HEK293 (cell line): ENCODE data around the gene KLLN.
A peak's percentile ranks its signal among the peaks of the same experiment; 100 is the strongest.
"Not testable (repeated sequence)": the region's sequence is repeated elsewhere in the genome, so short reads cannot be mapped to it uniquely, and the experiment has no call there.

Experiments used
- CTCF ChIA-PET: fragments of 350-600 bp; formaldehyde crosslinking; extraction: SDS; loops from one replicate; lab custom pipeline; 2021; ENCODE audit warnings: antibody characterized with exemption; lab: Yijun Ruan, JAX
- POLR2A ChIA-PET: fragments of 300-600 bp; formaldehyde crosslinking; extraction: SDS; loops from one replicate; lab custom pipeline; 2020; ENCODE audit warnings: antibody characterized with exemption, inconsistent platforms; lab: Yijun Ruan, JAX
- H3K27ac ChIP-seq: fragments of 200-500 bp; sonication (Bioruptor generic); 2 replicates; pipeline ENCODE4 v1.5.1; 2014; ENCODE audit warnings: low read depth, low read length, control low read depth, inconsistent platforms; ENCODE audit errors: extremely low read depth
- H3K36me3 ChIP-seq, 2 experiments: fragments of 200-500 bp in 1 of 2; sonication (Bioruptor generic) in 1 of 2; 1 replicate in 1 of 2; 2 replicates in 1 of 2; pipeline ENCODE4 v1.5.1; 2014 to 2017; ENCODE audit warnings: inconsistent platforms in 2 of 2, low read length in 2 of 2; ENCODE audit not compliant: control insufficient read depth in 2 of 2, insufficient read depth in 1 of 2
- H3K4me1 ChIP-seq: fragments of 200-500 bp; sonication (Bioruptor generic); 2 replicates; pipeline ENCODE4 v1.5.1; 2014; ENCODE audit warnings: mild to moderate bottlenecking, low read length, inconsistent platforms; ENCODE audit not compliant: control insufficient read depth, insufficient read depth
- H3K4me3 ChIP-seq: 2 replicates; pipeline ENCODE4 v1.5.1; 2011; ENCODE audit warnings: low read depth, mild to moderate bottlenecking, control low read depth, low read length, moderate library complexity
- H3K9me3 ChIP-seq: fragments of 200-500 bp; sonication (Bioruptor generic); 2 replicates; pipeline ENCODE4 v1.5.1; 2014; ENCODE audit warnings: low read depth, low read length, inconsistent platforms; ENCODE audit not compliant: control insufficient read depth, insufficient read depth
- FEZF1 ChIP-seq: fragments of 450-650 bp; formaldehyde crosslinking; IDR thresholded peaks from 2 replicates; pipeline ENCODE4 v1.5.1; 2016; ENCODE audit warnings: missing biosample characterization, missing genetic modification characterization
- GFI1B ChIP-seq: fragments of 450-650 bp; formaldehyde crosslinking; IDR thresholded peaks from 2 replicates; pipeline ENCODE4 v1.5.1; 2016; ENCODE audit warnings: missing biosample characterization, missing genetic modification characterization
- OSR2 ChIP-seq: fragments of 450-650 bp; formaldehyde crosslinking; IDR thresholded peaks from 2 replicates; pipeline ENCODE4 v1.5.1; 2016; ENCODE audit warnings: missing biosample characterization, missing genetic modification characterization
- TRIM28 ChIP-seq: IDR thresholded peaks from 2 replicates; pipeline ENCODE4 v1.6.1; 2011; ENCODE audit warnings: low read length, control low read depth, borderline replicate concordance
- YY1 ChIP-seq: fragments of 450-650 bp; formaldehyde crosslinking; IDR thresholded peaks from 2 replicates; pipeline ENCODE4 v1.5.1; 2018; ENCODE audit warnings: missing biosample characterization, missing genetic modification characterization
- ZBTB17 ChIP-seq: fragments of 450-650 bp; formaldehyde crosslinking; IDR thresholded peaks from 2 replicates; pipeline ENCODE4 v1.5.1; 2016; ENCODE audit warnings: missing biosample characterization, missing genetic modification characterization
- ZEB2 ChIP-seq: fragments of 450-650 bp; formaldehyde crosslinking; IDR thresholded peaks from 2 replicates; pipeline ENCODE4 v1.5.1; 2016; ENCODE audit warnings: missing biosample characterization, missing genetic modification characterization
- ZNF223 ChIP-seq: fragments of 450-650 bp; formaldehyde crosslinking; IDR thresholded peaks from 2 replicates; pipeline ENCODE4 v1.5.1; 2016; ENCODE audit warnings: missing biosample characterization, missing genetic modification characterization
- ZNF311 ChIP-seq: fragments of 450-650 bp; formaldehyde crosslinking; IDR thresholded peaks from 2 replicates; pipeline ENCODE4 v1.5.1; 2017; ENCODE audit warnings: missing biosample characterization, missing genetic modification characterization, borderline replicate concordance
- ZNF335 ChIP-seq: fragments of 450-650 bp; formaldehyde crosslinking; conservative IDR thresholded peaks from 2 replicates; pipeline ENCODE4 v1.5.1; 2016; ENCODE audit warnings: missing biosample characterization, missing genetic modification characterization
- ZNF394 ChIP-seq: fragments of 450-650 bp; formaldehyde crosslinking; IDR thresholded peaks from 2 replicates; pipeline ENCODE4 v1.5.1; 2016; ENCODE audit warnings: missing biosample characterization, missing genetic modification characterization, mild to moderate bottlenecking, moderate library complexity, borderline replicate concordance
- ZNF561 ChIP-seq: fragments of 450-650 bp; IDR thresholded peaks from 2 replicates; pipeline ENCODE4 v1.5.1; 2018; ENCODE audit warnings: missing biosample characterization, missing genetic modification characterization, borderline replicate concordance
- ZNF777 ChIP-seq: fragments of 450-650 bp; formaldehyde crosslinking; IDR thresholded peaks from 2 replicates; pipeline ENCODE4 v1.5.1; 2017; ENCODE audit warnings: missing biosample characterization, missing genetic modification characterization, borderline replicate concordance
- ZNF791 ChIP-seq: fragments of 450-650 bp; formaldehyde crosslinking; IDR thresholded peaks from 2 replicates; pipeline ENCODE4 v1.5.1; 2016; ENCODE audit warnings: missing biosample characterization, missing genetic modification characterization
- ZNF792 ChIP-seq: fragments of 450-650 bp; formaldehyde crosslinking; IDR thresholded peaks from 2 replicates; pipeline ENCODE4 v1.5.1; 2016; ENCODE audit warnings: missing biosample characterization, missing genetic modification characterization
- ZNF837 ChIP-seq: fragments of 450-650 bp; formaldehyde crosslinking; IDR thresholded peaks from 2 replicates; pipeline ENCODE4 v1.5.1; 2016; ENCODE audit warnings: missing biosample characterization, missing genetic modification characterization
- TF ChIP-seq, protein P1 (sequence below): fragments of 450-650 bp; formaldehyde crosslinking; IDR thresholded peaks from 2 replicates; pipeline ENCODE4 v1.5.1; 2016; ENCODE audit warnings: missing biosample characterization, missing genetic modification characterization
- TF ChIP-seq, protein P2 (sequence below): fragments of 450-650 bp; formaldehyde crosslinking; IDR thresholded peaks from 2 replicates; pipeline ENCODE4 v1.5.1; 2016; ENCODE audit warnings: missing biosample characterization, missing genetic modification characterization, low read depth
- TF ChIP-seq, protein P3 (sequence below): fragments of 450-650 bp; formaldehyde crosslinking; IDR thresholded peaks from 2 replicates; pipeline ENCODE4 v1.5.1; 2016; ENCODE audit warnings: missing biosample characterization, missing genetic modification characterization
- TF ChIP-seq, protein P4 (sequence below): fragments of 450-650 bp; formaldehyde crosslinking; conservative IDR thresholded peaks from 2 replicates; pipeline ENCODE4 v1.5.1; 2016; ENCODE audit warnings: low read depth, missing biosample characterization, missing genetic modification characterization
- TF ChIP-seq, protein P5 (sequence below): fragments of 450-650 bp; formaldehyde crosslinking; IDR thresholded peaks from 2 replicates; pipeline ENCODE4 v1.5.1; 2017; ENCODE audit warnings: missing biosample characterization, missing genetic modification characterization

The KLLN gene

DNA sequence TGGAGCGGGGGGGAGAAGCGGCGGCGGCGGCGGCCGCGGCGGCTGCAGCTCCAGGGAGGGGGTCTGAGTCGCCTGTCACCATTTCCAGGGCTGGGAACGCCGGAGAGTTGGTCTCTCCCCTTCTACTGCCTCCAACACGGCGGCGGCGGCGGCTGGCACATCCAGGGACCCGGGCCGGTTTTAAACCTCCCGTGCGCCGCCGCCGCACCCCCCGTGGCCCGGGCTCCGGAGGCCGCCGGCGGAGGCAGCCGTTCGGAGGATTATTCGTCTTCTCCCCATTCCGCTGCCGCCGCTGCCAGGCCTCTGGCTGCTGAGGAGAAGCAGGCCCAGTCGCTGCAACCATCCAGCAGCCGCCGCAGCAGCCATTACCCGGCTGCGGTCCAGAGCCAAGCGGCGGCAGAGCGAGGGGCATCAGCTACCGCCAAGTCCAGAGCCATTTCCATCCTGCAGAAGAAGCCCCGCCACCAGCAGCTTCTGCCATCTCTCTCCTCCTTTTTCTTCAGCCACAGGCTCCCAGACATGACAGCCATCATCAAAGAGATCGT is 690 bp upstream of the KLLN start:
- TF ChIP-seq ZNF394 = 0 out of 2 replicates have a peak, but pooled peaks have one; percentile 28
- TF ChIP-seq YY1 (tag by site-specific recombination) = peak; percentile 72
- H3K9me3 ChIP-seq, H3K36me3 ChIP-seq: not testable (repeated sequence)
- Histone ChIP-seq H3K27ac (peak overlapping the region; percentile 99), H3K4me3 (peak overlapping the region; percentile 60), H3K4me1 (peaks cover 14% of the 10 kb centered on the region; the same call in 1 of the 2 replicates)
- ChIA-PET CTCF (interaction anchor here (0.6 kb wide), 1 partner anchor 345 kb away, joined by 5 read pairs; no protein-coding TSS in a partner anchor), POLR2A (interaction anchor here (1.0 to 2.9 kb wide), 12 partner anchors 8 to 523 kb away, joined by 3 to 30 read pairs (median 5); partner anchors contain the start of gene ATAD1)

DNA sequence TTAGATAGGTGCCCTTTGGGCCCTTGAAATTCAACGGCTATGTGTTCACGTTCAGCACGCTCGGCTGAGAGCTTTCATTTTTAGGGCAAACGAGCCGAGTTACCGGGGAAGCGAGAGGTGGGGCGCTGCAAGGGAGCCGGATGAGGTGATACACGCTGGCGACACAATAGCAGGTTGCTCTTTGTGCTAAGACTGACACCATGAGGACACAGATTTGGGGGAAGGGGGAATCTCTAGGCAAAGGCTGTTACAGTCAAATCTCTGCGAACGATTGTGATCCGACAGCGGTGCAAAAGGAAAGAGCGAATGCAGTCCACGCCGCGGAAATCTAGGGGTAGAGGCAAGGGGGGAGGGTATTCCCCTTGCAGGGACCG is 667 bp downstream of the KLLN start:
- POLR2A ChIA-PET = interaction anchor here (0.8 to 2.9 kb wide), 19 partner anchors 9 to 527 kb away, joined by 3 to 30 read pairs (median 4); partner anchors contain the start of gene ATAD1

More for the DNA sequence above, 667 bp downstream of the KLLN start:
- Histone ChIP-seq H3K4me3 (peak overlapping the region; percentile 60), H3K4me1 (peaks cover 12% of the 10 kb centered on the region; the same call in 1 of the 2 replicates), H3K9me3 (no peaks in the 10 kb centered on the region), H3K36me3 (no peaks in the 10 kb centered on the region), H3K27ac (peak overlapping the region; percentile 99)
- CTCF ChIA-PET = interaction anchor here (0.6 to 1.4 kb wide), 5 partner anchors 11 to 459 kb away, joined by 3 to 4 read pairs (median 3); no protein-coding TSS in a partner anchor
- TF ChIP-seq GFI1B (tag by site-specific recombination) = 0 out of 2 replicates have a peak, but pooled peaks have one; percentile 23
- peak; percentile 66; the same call in 1 of the 2 replicates for TF ChIP-seq ZNF335 (tag by site-specific recombination)
- TF ChIP-seq ZNF311 (tag by site-specific recombination) = no peak
- TF ChIP-seq ZNF561 (tag by site-specific recombination) = 0 out of 2 replicates have a peak, but pooled peaks have one; percentile 33
- TF ChIP-seq, protein P1, sequence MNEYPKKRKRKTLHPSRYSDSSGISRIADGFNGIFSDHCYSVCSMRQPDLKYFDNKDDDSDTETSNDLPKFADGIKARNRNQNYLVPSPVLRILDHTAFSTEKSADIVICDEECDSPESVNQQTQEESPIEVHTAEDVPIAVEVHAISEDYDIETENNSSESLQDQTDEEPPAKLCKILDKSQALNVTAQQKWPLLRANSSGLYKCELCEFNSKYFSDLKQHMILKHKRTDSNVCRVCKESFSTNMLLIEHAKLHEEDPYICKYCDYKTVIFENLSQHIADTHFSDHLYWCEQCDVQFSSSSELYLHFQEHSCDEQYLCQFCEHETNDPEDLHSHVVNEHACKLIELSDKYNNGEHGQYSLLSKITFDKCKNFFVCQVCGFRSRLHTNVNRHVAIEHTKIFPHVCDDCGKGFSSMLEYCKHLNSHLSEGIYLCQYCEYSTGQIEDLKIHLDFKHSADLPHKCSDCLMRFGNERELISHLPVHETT (tag by site-specific recombination) = 0 out of 2 replicates have a peak, but pooled peaks have one; percentile 4
- peak; percentile 29; the same call in 1 of the 2 replicates for TF ChIP-seq TRIM28
- 0 out of 2 replicates have a peak, but pooled peaks have one; percentile 5 for TF ChIP-seq ZNF792 (tag by site-specific recombination)
- no peak for TF ChIP-seq ZNF837 (tag by site-specific recombination)
- TF ChIP-seq ZNF791 (tag by site-specific recombination) = no peak
- no peak for TF ChIP-seq OSR2 (tag by site-specific recombination)
- TF ChIP-seq, protein P2, sequence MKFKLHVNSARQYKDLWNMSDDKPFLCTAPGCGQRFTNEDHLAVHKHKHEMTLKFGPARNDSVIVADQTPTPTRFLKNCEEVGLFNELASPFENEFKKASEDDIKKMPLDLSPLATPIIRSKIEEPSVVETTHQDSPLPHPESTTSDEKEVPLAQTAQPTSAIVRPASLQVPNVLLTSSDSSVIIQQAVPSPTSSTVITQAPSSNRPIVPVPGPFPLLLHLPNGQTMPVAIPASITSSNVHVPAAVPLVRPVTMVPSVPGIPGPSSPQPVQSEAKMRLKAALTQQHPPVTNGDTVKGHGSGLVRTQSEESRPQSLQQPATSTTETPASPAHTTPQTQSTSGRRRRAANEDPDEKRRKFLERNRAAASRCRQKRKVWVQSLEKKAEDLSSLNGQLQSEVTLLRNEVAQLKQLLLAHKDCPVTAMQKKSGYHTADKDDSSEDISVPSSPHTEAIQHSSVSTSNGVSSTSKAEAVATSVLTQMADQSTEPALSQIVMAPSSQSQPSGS (tag by site-specific recombination) = no peak
- no peak for TF ChIP-seq FEZF1 (tag by site-specific recombination)
- TF ChIP-seq, protein P3, sequence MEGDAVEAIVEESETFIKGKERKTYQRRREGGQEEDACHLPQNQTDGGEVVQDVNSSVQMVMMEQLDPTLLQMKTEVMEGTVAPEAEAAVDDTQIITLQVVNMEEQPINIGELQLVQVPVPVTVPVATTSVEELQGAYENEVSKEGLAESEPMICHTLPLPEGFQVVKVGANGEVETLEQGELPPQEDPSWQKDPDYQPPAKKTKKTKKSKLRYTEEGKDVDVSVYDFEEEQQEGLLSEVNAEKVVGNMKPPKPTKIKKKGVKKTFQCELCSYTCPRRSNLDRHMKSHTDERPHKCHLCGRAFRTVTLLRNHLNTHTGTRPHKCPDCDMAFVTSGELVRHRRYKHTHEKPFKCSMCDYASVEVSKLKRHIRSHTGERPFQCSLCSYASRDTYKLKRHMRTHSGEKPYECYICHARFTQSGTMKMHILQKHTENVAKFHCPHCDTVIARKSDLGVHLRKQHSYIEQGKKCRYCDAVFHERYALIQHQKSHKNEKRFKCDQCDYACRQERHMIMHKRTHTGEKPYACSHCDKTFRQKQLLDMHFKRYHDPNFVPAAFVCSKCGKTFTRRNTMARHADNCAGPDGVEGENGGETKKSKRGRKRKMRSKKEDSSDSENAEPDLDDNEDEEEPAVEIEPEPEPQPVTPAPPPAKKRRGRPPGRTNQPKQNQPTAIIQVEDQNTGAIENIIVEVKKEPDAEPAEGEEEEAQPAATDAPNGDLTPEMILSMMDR = peak; percentile 61; the same call in 1 of the 2 replicates
- TF ChIP-seq ZNF223 = no peak
- TF ChIP-seq ZNF777 (tag by site-specific recombination) = peak; percentile 9; the same call in 1 of the 2 replicates
- TF ChIP-seq, protein P4, sequence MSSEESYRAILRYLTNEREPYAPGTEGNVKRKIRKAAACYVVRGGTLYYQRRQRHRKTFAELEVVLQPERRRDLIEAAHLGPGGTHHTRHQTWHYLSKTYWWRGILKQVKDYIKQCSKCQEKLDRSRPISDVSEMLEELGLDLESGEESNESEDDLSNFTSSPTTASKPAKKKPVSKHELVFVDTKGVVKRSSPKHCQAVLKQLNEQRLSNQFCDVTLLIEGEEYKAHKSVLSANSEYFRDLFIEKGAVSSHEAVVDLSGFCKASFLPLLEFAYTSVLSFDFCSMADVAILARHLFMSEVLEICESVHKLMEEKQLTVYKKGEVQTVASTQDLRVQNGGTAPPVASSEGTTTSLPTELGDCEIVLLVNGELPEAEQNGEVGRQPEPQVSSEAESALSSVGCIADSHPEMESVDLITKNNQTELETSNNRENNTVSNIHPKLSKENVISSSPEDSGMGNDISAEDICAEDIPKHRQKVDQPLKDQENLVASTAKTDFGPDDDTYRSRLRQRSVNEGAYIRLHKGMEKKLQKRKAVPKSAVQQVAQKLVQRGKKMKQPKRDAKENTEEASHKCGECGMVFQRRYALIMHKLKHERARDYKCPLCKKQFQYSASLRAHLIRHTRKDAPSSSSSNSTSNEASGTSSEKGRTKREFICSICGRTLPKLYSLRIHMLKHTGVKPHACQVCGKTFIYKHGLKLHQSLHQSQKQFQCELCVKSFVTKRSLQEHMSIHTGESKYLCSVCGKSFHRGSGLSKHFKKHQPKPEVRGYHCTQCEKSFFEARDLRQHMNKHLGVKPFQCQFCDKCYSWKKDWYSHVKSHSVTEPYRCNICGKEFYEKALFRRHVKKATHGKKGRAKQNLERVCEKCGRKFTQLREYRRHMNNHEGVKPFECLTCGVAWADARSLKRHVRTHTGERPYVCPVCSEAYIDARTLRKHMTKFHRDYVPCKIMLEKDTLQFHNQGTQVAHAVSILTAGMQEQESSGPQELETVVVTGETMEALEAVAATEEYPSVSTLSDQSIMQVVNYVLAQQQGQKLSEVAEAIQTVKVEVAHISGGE (tag by site-specific recombination) = peak; percentile 65; the same call in 1 of the 2 replicates
- peak; percentile 28 for TF ChIP-seq ZBTB17
- TF ChIP-seq, protein P5, sequence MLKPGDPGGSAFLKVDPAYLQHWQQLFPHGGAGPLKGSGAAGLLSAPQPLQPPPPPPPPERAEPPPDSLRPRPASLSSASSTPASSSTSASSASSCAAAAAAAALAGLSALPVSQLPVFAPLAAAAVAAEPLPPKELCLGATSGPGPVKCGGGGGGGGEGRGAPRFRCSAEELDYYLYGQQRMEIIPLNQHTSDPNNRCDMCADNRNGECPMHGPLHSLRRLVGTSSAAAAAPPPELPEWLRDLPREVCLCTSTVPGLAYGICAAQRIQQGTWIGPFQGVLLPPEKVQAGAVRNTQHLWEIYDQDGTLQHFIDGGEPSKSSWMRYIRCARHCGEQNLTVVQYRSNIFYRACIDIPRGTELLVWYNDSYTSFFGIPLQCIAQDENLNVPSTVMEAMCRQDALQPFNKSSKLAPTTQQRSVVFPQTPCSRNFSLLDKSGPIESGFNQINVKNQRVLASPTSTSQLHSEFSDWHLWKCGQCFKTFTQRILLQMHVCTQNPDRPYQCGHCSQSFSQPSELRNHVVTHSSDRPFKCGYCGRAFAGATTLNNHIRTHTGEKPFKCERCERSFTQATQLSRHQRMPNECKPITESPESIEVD (tag by site-specific recombination) = no peak
- TF ChIP-seq ZEB2 (tag by site-specific recombination) = 0 out of 2 replicates have a peak, but pooled peaks have one; percentile 61
